Sigmoid colon (tissue), 7 donors: ENCODE data around the gene ZNF100. TPM values are rescaled to one million over a fixed set of nuclear protein-coding genes. Genes with fewer than 3 reads are reported as not detected.
"Not testable (repeated sequence)": the region's sequence is repeated elsewhere in the genome, so short reads cannot be mapped to it uniquely, and the experiment has no call there.

Experiments used
- DNase-seq: peaks from one replicate; pipeline ENCODE4 v3.0.0-alpha.2; 2019
- H3K27ac ChIP-seq, 4 donors: fragments of 200-600 bp; sonication (generic); one replicate each; pipeline ENCODE4 v1.5.1; 2016 to 2019; ENCODE audit warnings: mild to moderate bottlenecking in 1 of 4
- H3K27me3 ChIP-seq, 3 donors: fragments of 200-600 bp; sonication (generic); one replicate each; pipeline ENCODE4 v1.5.1; 2019; ENCODE audit warnings: mild to moderate bottlenecking in 1 of 3
- H3K36me3 ChIP-seq, 4 donors: fragments of 200-600 bp; sonication (generic); one replicate each; pipeline ENCODE4 v1.5.1; 2016 to 2019
- H3K4me1 ChIP-seq, 4 donors: fragments of 200-600 bp; sonication (generic); one replicate each; pipeline ENCODE4 v1.5.1; 2017 to 2019
- H3K4me3 ChIP-seq, 4 donors: fragments of 200-600 bp; sonication (generic); one replicate each; pipeline ENCODE4 v1.5.1; 2017 to 2019; ENCODE audit warnings: mild to moderate bottlenecking in 2 of 4, moderate library complexity in 1 of 4
- H3K9me3 ChIP-seq, 4 donors: fragments of 200-600 bp in 3 of 4; sonication (generic) in 3 of 4; one replicate each; pipeline versions ENCODE4 v1.5.1 to v1.6.1; 2013 to 2019
- EP300 ChIP-seq, 4 donors: sonication (generic); formaldehyde crosslinking; IDR thresholded peaks; one replicate each; pipeline ENCODE4 v1.6.1; 2017; ENCODE audit warnings: antibody characterized with exemption in 4 of 4
- POLR2A ChIP-seq, 2 donors: fragments of 450-650 bp; IDR thresholded peaks; one replicate each; pipeline ENCODE4 v1.6.1; 2016; ENCODE audit warnings: antibody characterized with exemption in 2 of 2, mild to moderate bottlenecking in 2 of 2, moderate library complexity in 2 of 2
- POLR2AphosphoS5 ChIP-seq, 4 donors: sonication (generic); formaldehyde crosslinking; IDR thresholded peaks; one replicate each; pipeline ENCODE4 v1.6.1; 2017; ENCODE audit warnings: antibody characterized with exemption in 4 of 4
- WGBS, 2 donors: extraction: QIAGEN DNeasy Blood & Tissue Kit; methylation state at CpG; one replicate each; pipeline ENCODE4 v1.1.7; 2013; 5-methylcytosine and 5-hydroxymethylcytosine counted together
- intact Hi-C: fragments of 100-400 bp; cut with DNase I; formaldehyde crosslinking; loops from one replicate; pipeline ENCODE4 v1.15.1; 2023
- polyA plus RNA-seq, 3 donors: library from polyadenylated mRNA; stranded (reverse); fragments of 200-250 nt; gene quantifications; one replicate each; pipeline ENCODE4 v1.2.3, GENCODE V29; 2013
- total RNA-seq, 4 donors: library from RNA; depleted of rRNA; stranded (reverse); fragments of >200 nt; gene quantifications; one replicate each; pipeline ENCODE4 v1.1.0, GENCODE V29; 2016
- TF ChIP-seq, protein P1 (sequence below), 4 experiments: fragments of 450-650 bp in 3 of 4; fragments of 200-600 bp in 1 of 4; IDR thresholded peaks; one replicate each; pipeline ENCODE4 v1.5.1; 2016 to 2019; ENCODE audit warnings: antibody characterized with exemption in 4 of 4, mild to moderate bottlenecking in 3 of 4, moderate library complexity in 2 of 4
- donor health status: healthy with polysubstance abuse.
- donor health status: Bipolar disorder and iron deficiency.
- donor health status: healthy.

The ZNF100 gene
- total and polyA plus RNA-seq, 7 donors = 1.2 to 8.4 (median 4.0) TPM

DNA sequence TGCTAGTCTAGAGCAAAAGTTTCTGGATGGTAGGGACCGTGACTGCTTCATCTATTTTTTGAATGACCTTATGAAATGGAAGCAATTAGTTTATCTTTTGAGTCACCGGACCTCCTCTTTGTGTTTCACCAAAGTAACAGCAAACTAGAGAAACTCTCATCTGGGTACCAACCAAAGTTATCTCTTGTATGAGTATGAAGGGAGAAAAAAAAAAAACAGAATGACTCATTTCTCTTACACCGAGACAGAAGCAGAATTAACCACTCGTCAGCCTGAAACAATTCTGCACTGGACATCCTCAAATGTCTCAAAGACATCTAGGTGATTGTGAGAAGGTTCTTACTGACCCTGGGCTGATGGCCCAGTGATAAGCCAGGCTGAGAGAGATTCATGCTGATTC lies 18.3 kb downstream of the ZNF100 start:
- intact Hi-C loops = no loop called here
- H3K4me1 ChIP-seq = peaks cover 0 to 45% (median 35%) of the 10 kb centered on the region in 4 donors
- 76 to 78% methylated on average over 4 of the region's 4 CpGs for WGBS, 2 donors
- no peak overlapping the region for H3K4me3 ChIP-seq
- no peak for TF ChIP-seq POLR2AphosphoS5 (IDR thresholded peaks at IDR 0.05)
- no peak for TF ChIP-seq EP300 (IDR thresholded peaks at IDR 0.05)
- TF ChIP-seq, protein P1, sequence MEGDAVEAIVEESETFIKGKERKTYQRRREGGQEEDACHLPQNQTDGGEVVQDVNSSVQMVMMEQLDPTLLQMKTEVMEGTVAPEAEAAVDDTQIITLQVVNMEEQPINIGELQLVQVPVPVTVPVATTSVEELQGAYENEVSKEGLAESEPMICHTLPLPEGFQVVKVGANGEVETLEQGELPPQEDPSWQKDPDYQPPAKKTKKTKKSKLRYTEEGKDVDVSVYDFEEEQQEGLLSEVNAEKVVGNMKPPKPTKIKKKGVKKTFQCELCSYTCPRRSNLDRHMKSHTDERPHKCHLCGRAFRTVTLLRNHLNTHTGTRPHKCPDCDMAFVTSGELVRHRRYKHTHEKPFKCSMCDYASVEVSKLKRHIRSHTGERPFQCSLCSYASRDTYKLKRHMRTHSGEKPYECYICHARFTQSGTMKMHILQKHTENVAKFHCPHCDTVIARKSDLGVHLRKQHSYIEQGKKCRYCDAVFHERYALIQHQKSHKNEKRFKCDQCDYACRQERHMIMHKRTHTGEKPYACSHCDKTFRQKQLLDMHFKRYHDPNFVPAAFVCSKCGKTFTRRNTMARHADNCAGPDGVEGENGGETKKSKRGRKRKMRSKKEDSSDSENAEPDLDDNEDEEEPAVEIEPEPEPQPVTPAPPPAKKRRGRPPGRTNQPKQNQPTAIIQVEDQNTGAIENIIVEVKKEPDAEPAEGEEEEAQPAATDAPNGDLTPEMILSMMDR (IDR thresholded peaks at IDR 0.05) = no peak
- no peak for TF ChIP-seq POLR2A (IDR thresholded peaks at IDR 0.05)
- peaks cover 0 to 7% (median under 1%) of the 10 kb centered on the region in 4 donors for H3K9me3 ChIP-seq
- H3K27me3 ChIP-seq = no peaks in the 10 kb centered on the region
- H3K36me3 ChIP-seq = peaks cover 0 to 18% (median 10%) of the 10 kb centered on the region in 4 donors
- H3K27ac ChIP-seq = no peak overlapping the region
- DNase-seq = no peak

DNA sequence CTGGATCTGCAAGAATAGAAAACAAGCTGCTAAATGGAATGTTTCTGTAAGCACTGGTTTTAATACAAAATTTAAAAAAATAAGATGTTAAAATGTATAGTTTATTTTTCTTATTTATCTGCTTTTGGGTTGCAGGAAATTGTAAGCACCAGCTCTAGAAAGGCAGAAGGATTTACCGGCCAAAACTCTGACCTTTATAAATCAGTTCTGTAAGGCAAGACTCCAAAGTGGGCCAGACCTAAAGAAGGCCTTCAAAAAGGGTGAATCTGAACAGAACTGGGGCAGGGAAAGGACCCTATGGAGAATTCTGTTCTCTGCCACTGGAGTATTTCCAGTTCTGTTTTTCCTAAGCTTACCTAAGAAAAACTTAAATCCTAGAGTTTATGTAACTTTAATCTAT lies 19.3 kb downstream of the ZNF100 start:
- intact Hi-C loops = no loop called here

DNA sequence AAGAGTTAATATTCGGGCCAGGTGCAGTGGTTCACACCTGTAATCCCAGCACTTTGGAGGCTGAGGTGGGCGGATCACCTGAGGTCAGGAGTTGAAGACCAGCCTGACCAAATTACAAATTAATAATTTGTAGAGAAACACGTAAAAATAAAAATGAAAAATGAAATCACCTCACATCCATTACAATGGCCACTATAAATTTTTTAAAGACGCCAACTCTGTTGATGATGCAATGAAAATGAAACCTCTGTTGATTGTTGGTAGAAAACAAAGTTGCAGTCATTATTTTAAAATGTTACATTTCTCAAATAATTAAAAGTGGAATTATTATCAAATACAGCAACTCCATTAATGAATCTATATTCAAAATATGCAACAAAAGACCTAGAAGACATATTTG lies 26.8 kb downstream of the ZNF100 start:
- no peak overlapping the region for H3K27ac ChIP-seq
- no peak overlapping the region for H3K4me3 ChIP-seq
- no peaks in the 10 kb centered on the region for H3K4me1 ChIP-seq

More for the DNA sequence above, 19.3 kb downstream of the ZNF100 start:
- Histone ChIP-seq H3K9me3 (peaks cover 0 to 5% (median under 1%) of the 10 kb centered on the region in 4 donors), H3K4me3 (no peak overlapping the region), H3K4me1 (peaks cover 0 to 45% (median 35%) of the 10 kb centered on the region in 4 donors), H3K27me3 (no peaks in the 10 kb centered on the region), H3K27ac (no peak overlapping the region), H3K36me3 (peaks cover 0 to 25% (median 10%) of the 10 kb centered on the region in 4 donors)
- no peak for DNase-seq
- 82 to 93% methylated on average over 1 of the region's 1 CpG for WGBS, 2 donors
- TF ChIP-seq POLR2A (IDR thresholded peaks at IDR 0.05) = no peak
- TF ChIP-seq EP300 (IDR thresholded peaks at IDR 0.05) = no peak
- TF ChIP-seq POLR2AphosphoS5 (IDR thresholded peaks at IDR 0.05) = no peak
- TF ChIP-seq, protein P1 (IDR thresholded peaks at IDR 0.05) = no peak

DNA sequence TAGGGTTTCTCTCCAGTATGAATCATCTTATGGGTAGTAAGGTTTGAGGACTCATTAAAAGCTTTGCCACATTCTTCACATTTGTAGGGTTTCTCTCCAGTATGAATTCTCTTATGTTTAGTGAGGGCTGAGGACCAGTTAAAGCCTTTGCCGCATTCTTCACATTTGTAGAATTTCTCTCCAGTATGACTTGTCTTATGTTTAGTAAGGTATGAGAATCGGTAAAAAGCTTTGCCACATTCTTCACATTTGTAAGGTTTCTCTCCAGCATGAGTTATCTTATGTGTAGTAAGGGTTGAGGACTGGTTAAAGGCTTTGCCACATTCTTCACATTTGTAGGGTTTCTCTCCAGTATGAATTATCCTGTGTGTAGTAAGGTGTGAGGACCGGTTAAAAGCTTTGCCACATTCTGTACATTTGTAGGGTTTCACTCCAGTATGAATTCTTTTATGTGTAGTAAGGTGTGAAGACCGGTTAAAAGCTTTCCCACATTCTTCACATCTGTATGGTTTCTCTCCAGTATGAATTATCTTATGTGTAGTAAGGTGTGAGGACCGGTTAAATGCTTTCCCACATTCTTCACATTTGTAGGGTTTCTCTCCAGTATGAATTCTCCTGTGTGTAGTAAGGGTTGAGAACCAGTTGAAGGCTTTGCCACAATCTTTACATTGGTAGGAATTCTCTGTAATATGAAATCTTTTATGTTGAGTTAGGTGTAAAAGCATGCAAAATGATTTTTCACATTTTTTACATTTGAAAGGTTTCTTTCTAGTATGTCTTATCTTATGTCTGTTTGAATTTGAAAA lies 40.2 kb downstream of the ZNF100 start:
- H3K27ac ChIP-seq, DNase-seq, intact Hi-C loops, H3K4me3 ChIP-seq, H3K4me1 ChIP-seq, H3K27me3 ChIP-seq: not testable (repeated sequence)
- peaks cover 7 to 26% (median 16%) of the 10 kb centered on the region in 4 donors for H3K36me3 ChIP-seq
- WGBS, 2 donors = 97% methylated on average over 5 of the region's 5 CpGs
- peaks cover 0 to 17% (median 15%) of the 10 kb centered on the region in 4 donors for H3K9me3 ChIP-seq

More for the DNA sequence above, 26.8 kb downstream of the ZNF100 start:
- H3K36me3 ChIP-seq = peaks cover 0 to 37% (median 6%) of the 10 kb centered on the region in 4 donors
- 87 to 98% methylated on average over 4 of the region's 4 CpGs for WGBS, 2 donors
- DNase-seq = no peak
- intact Hi-C loops = no loop called here
- H3K9me3 ChIP-seq = peaks cover 0 to 5% (median 0%) of the 10 kb centered on the region in 4 donors
- TF ChIP-seq EP300 (IDR thresholded peaks at IDR 0.05) = no peak
- TF ChIP-seq, protein P1 (IDR thresholded peaks at IDR 0.05) = no peak
- TF ChIP-seq POLR2AphosphoS5 (IDR thresholded peaks at IDR 0.05) = no peak
- TF ChIP-seq POLR2A (IDR thresholded peaks at IDR 0.05) = no peak
- no peaks in the 10 kb centered on the region for H3K27me3 ChIP-seq

DNA sequence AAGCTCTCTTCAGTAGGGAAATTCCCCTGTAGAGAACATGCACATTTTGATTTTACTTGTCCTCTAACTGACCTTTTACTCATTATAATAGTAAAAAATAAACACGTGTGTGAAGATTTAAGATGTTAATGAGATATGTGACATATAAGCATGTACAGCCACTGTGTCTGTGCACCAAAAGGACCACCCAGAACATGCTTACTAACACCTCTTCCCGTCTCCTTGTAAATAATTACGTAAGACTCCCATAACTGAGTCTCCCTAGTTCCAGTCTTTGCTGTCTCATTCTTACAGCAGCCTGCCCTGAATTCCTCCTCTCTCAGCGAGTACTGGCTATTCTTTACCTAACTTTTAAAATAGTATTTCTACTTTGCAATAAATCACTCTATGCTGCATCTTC lies 53.6 kb downstream of the ZNF100 start:
- Histone ChIP-seq H3K4me1 (no peaks in the 10 kb centered on the region), H3K27ac (no peak overlapping the region), H3K27me3 (no peaks in the 10 kb centered on the region), H3K4me3 (no peak overlapping the region), H3K9me3 (peaks cover 0 to 9% (median 0%) of the 10 kb centered on the region in 4 donors), H3K36me3 (no peaks in the 10 kb centered on the region)
- WGBS, 2 donors = 73 to 87% methylated on average over 4 of the region's 4 CpGs
- intact Hi-C loops = no loop called here
- TF ChIP-seq POLR2A (IDR thresholded peaks at IDR 0.05) (no peak), EP300 (IDR thresholded peaks at IDR 0.05) (no peak), POLR2AphosphoS5 (IDR thresholded peaks at IDR 0.05) (no peak)
- TF ChIP-seq, protein P1 (IDR thresholded peaks at IDR 0.05) = no peak
- DNase-seq = no peak
